ENCODE data around the gene PPP1R12C.

- TF ChIP-seq CTCF (conservative IDR thresholded peaks at IDR 0.05) (no peak), ZFX (IDR thresholded peaks at IDR 0.05) (no peak)
Observed at GRCh38 chr19:55041244-55041626, 76.2 kb downstream of the PPP1R12C start.
